Inferior parietal cortex (tissue), 1 donor: Measurements from ENCODE around the gene HSD17B12.

ENCODE experiments used
- DNase-seq: peaks from one replicate; pipeline ENCODE4 v3.0.0-alpha.2; 2016; ENCODE audit errors: extremely low spot score

Gene HSD17B12

DNA sequence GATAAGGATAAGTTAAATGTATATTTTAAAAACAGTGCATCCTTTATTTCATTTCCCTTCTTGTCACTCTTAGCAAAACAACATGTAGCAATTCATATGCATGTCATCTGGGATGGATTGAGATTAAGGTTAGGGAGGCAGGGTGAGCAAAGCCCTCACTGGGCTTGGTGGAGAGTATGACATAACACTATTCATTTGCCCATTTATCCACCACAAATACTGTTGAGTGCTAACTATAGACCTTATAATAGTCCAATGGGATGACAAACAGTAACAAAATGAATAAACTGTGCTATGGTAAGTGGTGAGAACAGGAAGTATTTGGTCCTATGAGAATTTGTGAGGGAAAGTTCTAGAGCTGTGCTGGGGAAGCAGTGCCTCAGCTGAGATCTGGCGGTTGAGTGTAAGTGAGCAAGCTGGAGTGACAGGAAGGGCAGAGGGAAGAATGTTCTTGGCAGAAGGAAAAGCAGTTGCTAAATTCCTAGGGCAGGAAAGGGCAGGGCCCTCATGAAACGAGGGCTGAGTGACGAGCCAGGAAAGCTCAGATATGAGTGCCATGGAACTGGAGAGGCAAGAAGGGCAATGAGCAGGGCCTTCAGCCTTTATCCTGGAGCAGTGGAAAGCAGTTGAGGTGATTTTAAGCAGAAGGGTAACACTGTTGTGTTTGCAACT lies 6.7 kb downstream of the HSD17B12 start:
- DNase-seq, result no peak

GRCh38 chr11:43688394-43688793 lies 7.9 kb downstream of the HSD17B12 start:
- DNase-seq, result no peak

DNA sequence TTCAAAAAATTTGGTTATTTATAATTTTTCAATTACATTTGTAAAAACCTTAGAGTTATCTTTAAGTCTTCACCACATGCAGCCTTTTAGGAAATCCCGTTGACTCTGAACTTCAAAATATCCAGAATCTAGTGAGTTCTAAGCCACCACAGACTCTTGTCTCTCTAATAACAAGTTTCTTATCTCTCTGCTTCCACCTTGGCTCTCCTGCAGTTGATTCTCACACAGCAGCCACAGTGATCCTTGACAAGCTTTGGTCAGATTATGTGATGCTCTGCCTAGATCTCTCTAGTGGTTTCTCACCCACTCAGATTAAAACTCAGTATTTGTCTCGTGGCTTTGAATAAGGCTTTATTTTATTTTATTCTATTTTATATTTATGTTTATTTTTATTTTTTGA lies 8.6 kb downstream of the HSD17B12 start:
- DNase-seq, result no peak

- DNase-seq, result no peak
These were observed 10.6 kb downstream of the HSD17B12 start for GRCh38 chr11:43690929-43691725.

GRCh38 chr11:43691806-43692205 lies 11.3 kb downstream of the HSD17B12 start:
- DNase-seq, result no peak

- DNase-seq, result no peak
These were observed 12.5 kb downstream of the HSD17B12 start for GRCh38 chr11:43693069-43693468.

- DNase-seq, result no peak
These were observed 13.2 kb downstream of the HSD17B12 start for GRCh38 chr11:43693731-43694130.

DNA sequence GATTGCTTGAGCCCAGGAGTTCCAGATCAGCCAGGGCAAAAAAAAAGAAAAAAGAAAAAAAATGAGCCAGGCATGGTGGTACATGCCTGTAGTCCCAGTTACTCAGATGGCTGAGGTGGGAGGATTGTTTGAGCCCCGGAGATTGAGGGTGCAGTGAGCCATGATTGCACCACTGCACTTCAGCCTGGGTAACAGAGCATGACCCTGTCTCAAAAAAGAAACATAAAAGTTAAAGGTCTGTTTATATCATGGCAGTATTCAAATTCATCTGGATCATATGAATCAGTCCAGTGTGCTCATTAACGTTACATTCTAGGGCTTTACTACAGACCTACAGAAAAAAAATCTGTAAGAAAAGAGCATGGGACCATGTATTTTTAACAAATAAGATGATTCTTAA lies 13.9 kb downstream of the HSD17B12 start:
- DNase-seq, result no peak

DNA sequence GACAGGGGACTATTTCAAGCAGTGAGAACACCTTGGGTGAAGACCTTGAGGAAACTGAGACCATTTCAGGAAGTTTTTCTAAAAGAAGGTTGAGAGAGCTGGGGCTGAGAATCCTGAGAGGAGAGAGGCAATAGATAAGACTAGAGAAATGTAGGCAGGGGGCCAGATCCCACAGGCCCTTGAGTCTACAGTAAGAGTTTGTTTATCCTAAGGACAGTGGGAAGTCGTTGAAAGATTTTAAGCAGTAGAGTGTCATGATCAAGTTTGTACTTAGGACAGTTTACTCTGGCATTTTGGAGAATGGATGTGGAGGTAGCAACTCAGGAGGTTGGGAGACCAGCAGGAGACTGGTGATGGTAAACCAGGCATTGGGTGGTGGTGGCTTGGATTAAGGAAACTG lies 17.1 kb downstream of the HSD17B12 start:
- no peak for DNase-seq

DNA sequence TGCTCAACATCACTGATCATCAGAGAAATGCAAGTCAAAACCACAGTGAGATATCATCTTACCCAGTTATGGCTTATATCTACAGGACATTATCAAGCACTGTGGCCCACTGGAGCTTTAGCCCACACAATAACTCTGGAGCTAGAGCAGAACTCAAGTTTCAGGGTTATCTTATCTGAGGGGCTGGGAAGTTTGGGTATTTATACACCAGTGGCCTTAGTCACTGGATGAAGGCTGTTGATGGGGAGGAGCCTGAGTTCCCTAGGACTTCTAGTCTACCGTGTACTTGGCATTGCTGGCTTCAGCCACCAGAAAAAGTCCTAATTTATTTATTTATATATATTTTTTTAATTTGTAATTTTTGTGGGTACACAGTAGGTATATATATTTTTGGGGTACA lies 19.3 kb downstream of the HSD17B12 start:
- DNase-seq, result no peak

- DNase-seq, result no peak
These were observed 26.1 kb downstream of the HSD17B12 start for GRCh38 chr11:43706631-43707030.

GRCh38 chr11:43708776-43709175 lies 28.2 kb downstream of the HSD17B12 start:
- DNase-seq, result peak; percentile 10

DNA sequence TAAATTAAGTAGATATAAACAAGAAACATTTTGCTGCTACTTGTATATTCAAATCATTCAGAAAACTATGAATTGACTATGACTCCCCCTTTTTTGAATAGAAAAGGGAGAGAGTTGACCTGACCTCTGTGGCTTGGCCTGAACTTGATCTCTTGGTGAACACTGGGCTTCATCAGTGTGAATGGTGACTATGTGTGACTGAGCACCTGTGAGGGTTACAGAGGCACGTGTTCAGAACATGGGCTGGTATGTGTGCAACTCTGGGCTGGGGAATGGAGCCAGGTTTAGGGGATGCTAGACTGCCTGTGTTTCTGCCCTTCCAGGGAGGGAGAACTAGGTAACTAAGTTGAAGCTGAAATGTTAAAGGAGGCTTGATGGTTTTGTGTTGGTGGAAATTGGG lies 29.2 kb downstream of the HSD17B12 start:
- no peak for DNase-seq

DNA sequence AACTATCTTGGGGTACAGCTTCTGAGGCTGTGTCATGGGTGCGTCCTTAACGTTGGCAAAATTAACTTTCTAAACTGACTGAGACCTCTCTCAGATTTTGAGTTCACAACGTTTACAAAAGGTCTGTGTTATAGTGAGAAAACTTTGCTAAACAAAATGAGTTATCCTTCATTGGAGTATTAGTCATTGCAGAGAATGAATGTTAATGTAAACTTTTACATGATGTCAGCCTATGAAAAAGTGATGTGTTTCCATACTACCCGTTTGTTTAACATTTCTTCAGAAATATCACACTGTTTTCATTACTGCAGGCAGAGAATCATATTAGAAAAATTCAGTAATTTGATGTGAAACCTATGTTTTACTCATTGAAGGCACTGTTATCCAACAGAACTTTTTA lies 32.1 kb downstream of the HSD17B12 start:
- DNase-seq, result no peak

DNA sequence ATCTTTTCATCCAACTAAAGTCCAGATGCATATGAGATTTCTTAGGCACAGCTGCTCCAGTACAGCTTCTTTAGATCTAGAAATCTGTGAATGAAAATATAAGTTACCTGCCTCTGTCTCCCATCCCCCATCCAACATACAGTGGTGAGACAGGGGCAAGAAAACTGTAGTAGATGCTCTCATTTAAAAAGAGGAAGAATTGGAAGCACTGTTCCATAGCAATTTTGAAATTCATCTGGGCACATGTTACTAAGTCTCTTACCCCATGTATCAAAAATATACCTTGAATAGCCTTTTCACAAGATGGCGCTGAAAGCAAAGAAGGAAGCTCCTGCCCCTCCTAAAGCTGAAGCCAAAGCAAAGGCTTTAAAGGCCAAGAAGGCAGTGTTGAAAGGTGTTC lies 37.8 kb downstream of the HSD17B12 start:
- no peak for DNase-seq

GRCh38 chr11:43723617-43724016 lies 43.1 kb downstream of the HSD17B12 start:
- DNase-seq, result no peak

DNA sequence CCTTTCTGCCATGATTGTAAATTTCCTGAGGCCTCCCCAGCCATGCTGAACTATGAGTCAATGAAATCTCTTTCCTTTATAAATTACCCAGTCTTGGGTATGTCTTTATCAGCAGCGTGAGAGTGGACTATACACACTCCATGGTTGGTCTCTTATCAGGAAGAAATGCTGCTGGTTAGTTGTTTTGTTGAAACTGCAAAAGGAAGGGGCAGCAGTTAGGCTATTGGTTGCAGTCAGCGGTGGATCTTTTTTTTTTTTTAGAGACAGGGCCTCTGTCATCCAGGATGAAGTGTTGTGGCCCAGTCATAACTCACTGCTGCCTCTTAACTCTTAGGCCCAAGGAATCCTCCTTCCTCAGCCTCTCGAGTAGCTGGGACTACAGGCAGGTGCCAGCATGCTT lies 51.7 kb downstream of the HSD17B12 start:
- no peak for DNase-seq

GRCh38 chr11:43734256-43734655 lies 53.7 kb downstream of the HSD17B12 start:
- DNase-seq, result no peak

DNA sequence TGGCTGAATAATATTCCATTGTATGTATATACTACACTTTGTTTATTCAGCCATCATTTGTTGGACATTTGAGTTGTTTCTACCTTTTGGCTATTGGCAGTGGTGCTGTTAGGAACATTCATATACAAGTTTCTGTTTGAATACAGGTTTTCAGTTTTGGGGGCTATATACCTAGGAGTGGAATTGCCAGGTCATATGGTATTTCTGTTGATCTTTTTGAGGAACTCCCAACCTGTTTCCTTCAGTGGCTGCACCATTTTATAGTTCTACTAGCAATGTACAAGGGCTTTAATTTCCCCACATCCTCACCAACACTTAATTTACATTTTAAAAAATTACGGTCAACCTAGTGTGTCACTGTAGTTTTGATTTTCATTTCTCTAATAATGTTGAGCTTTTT lies 54.6 kb downstream of the HSD17B12 start:
- no peak for DNase-seq

- peak; percentile 15 for DNase-seq
These were observed 55.4 kb downstream of the HSD17B12 start for GRCh38 chr11:43735961-43736360.

DNA sequence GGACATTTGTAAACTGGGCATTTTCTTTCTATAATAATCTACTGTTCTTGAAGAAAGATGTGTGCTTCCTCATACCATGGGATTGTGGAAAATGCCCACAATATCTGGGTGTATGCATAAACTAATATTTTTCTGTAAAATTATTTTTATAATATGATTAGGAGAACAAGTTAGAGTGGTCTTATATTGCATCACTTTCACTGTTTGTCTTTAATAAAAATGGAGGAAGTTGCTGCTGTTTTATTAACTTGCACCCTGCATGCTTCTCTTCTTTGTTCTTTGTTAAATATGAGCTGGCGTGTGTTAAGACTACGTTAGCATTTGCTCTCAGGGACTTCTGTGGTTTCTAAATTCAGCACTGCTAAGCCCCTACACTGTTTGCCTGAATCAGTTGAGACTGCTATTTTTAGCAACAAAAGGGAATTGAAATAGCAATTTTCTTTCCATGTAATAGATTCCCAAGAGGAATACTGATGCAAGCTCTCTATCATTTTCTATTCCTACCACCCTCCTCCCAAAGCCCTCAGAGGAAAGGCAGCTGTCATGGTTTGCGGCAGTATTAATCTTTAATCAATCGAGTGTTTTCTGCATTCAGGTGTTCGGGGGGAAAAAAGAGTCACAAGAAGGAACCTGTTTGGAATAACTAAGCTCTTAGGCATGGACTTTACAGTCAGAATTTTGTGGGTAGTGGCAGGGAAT lies 56.1 kb downstream of the HSD17B12 start:
- peak; percentile 23 for DNase-seq

DNA sequence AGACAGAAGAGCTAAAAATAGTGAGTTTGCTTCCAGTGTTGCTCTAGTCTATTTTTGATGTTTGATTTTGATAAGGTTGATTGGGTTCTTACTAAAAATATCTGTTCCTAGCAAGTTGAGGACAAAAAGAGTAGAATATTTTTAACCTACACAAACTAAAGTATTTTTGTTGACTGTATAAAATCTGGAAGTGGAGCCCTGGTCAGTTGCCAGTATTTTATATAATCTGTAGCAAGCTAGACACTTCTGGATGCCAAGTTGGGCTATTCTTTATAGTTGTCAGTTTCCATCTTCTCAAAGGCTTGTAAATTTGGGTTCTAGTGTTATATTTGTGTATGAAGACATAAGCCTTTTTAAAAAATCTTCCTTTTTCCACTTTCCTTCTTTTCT lies 56.7 kb downstream of the HSD17B12 start:
- DNase-seq, result peak; percentile 65
